Inflammatory macrophage treated with lipopolysaccharide for 1 hour (primary cell): Measurements from ENCODE around the gene TTLL5.

Source experiments
- DNase-seq, 2 donors: peaks; one replicate each; pipeline ENCODE4 v3.0.0-alpha.2; 2020 to 2022

The TTLL5 gene

GRCh38 chr14:75702122-75702521 lies 41.1 kb downstream of the TTLL5 start:
- no peak for DNase-seq

- DNase-seq: no peak
Measured at GRCh38 chr14:75702616-75703261, 41.7 kb downstream of the TTLL5 start.

GRCh38 chr14:75703467-75703866 lies 42.4 kb downstream of the TTLL5 start:
- peak in 1 of 2 donors; percentile 19 for DNase-seq

GRCh38 chr14:75705014-75705413 lies 44.0 kb downstream of the TTLL5 start:
- no peak for DNase-seq

- peak; percentile 56 to 81 for DNase-seq
Measured at GRCh38 chr14:75709207-75709812, 48.3 kb downstream of the TTLL5 start.

GRCh38 chr14:75711105-75711795 lies 50.2 kb downstream of the TTLL5 start:
- peak in 1 of 2 donors; percentile 23 for DNase-seq

GRCh38 chr14:75711796-75712211 lies 50.8 kb downstream of the TTLL5 start:
- DNase-seq: no peak

- DNase-seq: no peak
Measured at GRCh38 chr14:75714991-75715390, 53.9 kb downstream of the TTLL5 start.

- DNase-seq: no peak
Measured at GRCh38 chr14:75715926-75716780, 55.1 kb downstream of the TTLL5 start.

- DNase-seq: no peak
Measured at GRCh38 chr14:75717729-75718128, 56.7 kb downstream of the TTLL5 start.

GRCh38 chr14:75718199-75718598 lies 57.2 kb downstream of the TTLL5 start:
- no peak for DNase-seq

- DNase-seq: peak; percentile 18 to 25
Measured at GRCh38 chr14:75720116-75720515, 59.1 kb downstream of the TTLL5 start.

GRCh38 chr14:75720842-75721498 lies 59.9 kb downstream of the TTLL5 start:
- no peak for DNase-seq

- no peak for DNase-seq
Measured at GRCh38 chr14:75723716-75724115, 62.7 kb downstream of the TTLL5 start.

- DNase-seq: no peak
Measured at GRCh38 chr14:75724414-75725204, 63.6 kb downstream of the TTLL5 start.

- DNase-seq: no peak
Measured at GRCh38 chr14:75725481-75725880, 64.4 kb downstream of the TTLL5 start.

GRCh38 chr14:75726321-75726720 lies 65.3 kb downstream of the TTLL5 start:
- DNase-seq: no peak

- DNase-seq: no peak
Measured at GRCh38 chr14:75727124-75727523, 66.1 kb downstream of the TTLL5 start.

- DNase-seq: no peak
Measured at GRCh38 chr14:75732888-75733287, 71.8 kb downstream of the TTLL5 start.

GRCh38 chr14:75734854-75735253 lies 73.8 kb downstream of the TTLL5 start:
- no peak for DNase-seq

- DNase-seq: no peak
Measured at GRCh38 chr14:75736845-75737485, 75.9 kb downstream of the TTLL5 start.
